ENCODE results near the gene SEMA4B.

GRCh38 chr15:90211440-90212143 lies 10.5 kb downstream of the SEMA4B start:
- TF ChIP-seq, protein P1, sequence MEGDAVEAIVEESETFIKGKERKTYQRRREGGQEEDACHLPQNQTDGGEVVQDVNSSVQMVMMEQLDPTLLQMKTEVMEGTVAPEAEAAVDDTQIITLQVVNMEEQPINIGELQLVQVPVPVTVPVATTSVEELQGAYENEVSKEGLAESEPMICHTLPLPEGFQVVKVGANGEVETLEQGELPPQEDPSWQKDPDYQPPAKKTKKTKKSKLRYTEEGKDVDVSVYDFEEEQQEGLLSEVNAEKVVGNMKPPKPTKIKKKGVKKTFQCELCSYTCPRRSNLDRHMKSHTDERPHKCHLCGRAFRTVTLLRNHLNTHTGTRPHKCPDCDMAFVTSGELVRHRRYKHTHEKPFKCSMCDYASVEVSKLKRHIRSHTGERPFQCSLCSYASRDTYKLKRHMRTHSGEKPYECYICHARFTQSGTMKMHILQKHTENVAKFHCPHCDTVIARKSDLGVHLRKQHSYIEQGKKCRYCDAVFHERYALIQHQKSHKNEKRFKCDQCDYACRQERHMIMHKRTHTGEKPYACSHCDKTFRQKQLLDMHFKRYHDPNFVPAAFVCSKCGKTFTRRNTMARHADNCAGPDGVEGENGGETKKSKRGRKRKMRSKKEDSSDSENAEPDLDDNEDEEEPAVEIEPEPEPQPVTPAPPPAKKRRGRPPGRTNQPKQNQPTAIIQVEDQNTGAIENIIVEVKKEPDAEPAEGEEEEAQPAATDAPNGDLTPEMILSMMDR (conservative IDR thresholded peaks at IDR 0.05; ENCODE audit: low read length): no peak
- no peak for TF ChIP-seq EZH2phosphoT487 (IDR thresholded peaks at IDR 0.05; ENCODE audit: borderline replicate concordance)

All from Loucy (cell line).